ENCODE measurements around the gene SAPCD2.

GRCh38 chr9:137017791-137018497 is 52.4 kb downstream of the SAPCD2 start:
- TF ChIP-seq, protein P1, sequence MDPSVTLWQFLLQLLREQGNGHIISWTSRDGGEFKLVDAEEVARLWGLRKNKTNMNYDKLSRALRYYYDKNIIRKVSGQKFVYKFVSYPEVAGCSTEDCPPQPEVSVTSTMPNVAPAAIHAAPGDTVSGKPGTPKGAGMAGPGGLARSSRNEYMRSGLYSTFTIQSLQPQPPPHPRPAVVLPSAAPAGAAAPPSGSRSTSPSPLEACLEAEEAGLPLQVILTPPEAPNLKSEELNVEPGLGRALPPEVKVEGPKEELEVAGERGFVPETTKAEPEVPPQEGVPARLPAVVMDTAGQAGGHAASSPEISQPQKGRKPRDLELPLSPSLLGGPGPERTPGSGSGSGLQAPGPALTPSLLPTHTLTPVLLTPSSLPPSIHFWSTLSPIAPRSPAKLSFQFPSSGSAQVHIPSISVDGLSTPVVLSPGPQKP (IDR thresholded peaks at IDR 0.05; ENCODE audit: borderline replicate concordance, low read depth, low read length) = no peak
- no peak for TF ChIP-seq MXI1 (IDR thresholded peaks at IDR 0.05; ENCODE audit: borderline replicate concordance, low read depth, low read length)
- no peak for TF ChIP-seq CEBPB (IDR thresholded peaks at IDR 0.05; ENCODE audit: low read depth, low read length)
- no peak for TF ChIP-seq POLR2A (IDR thresholded peaks at IDR 0.05; ENCODE audit: low read depth, low read length)
- TF ChIP-seq, protein P2, sequence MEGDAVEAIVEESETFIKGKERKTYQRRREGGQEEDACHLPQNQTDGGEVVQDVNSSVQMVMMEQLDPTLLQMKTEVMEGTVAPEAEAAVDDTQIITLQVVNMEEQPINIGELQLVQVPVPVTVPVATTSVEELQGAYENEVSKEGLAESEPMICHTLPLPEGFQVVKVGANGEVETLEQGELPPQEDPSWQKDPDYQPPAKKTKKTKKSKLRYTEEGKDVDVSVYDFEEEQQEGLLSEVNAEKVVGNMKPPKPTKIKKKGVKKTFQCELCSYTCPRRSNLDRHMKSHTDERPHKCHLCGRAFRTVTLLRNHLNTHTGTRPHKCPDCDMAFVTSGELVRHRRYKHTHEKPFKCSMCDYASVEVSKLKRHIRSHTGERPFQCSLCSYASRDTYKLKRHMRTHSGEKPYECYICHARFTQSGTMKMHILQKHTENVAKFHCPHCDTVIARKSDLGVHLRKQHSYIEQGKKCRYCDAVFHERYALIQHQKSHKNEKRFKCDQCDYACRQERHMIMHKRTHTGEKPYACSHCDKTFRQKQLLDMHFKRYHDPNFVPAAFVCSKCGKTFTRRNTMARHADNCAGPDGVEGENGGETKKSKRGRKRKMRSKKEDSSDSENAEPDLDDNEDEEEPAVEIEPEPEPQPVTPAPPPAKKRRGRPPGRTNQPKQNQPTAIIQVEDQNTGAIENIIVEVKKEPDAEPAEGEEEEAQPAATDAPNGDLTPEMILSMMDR (conservative IDR thresholded peaks at IDR 0.05; ENCODE audit: low read depth, low read length) = no peak
- no peak for TF ChIP-seq NFE2L2 (IDR thresholded peaks at IDR 0.05; ENCODE audit: low read depth, low read length)
- no peak for TF ChIP-seq RCOR1 (IDR thresholded peaks at IDR 0.05; ENCODE audit: insufficient replicate concordance, low read length)
- no peak for TF ChIP-seq BHLHE40 (IDR thresholded peaks at IDR 0.05; ENCODE audit: low read depth, low read length)
- no peak for TF ChIP-seq FOS (IDR thresholded peaks at IDR 0.05; ENCODE audit: low read depth, low read length)
